SH-SY5Y (cell line): ENCODE results near the gene SMIM44.

ENCODE experiments used
- GATA2 ChIP-seq: IDR thresholded peaks from 2 replicates; pipeline ENCODE4 v1.6.1; 2011; ENCODE audit warnings: mild to moderate bottlenecking, low read depth, low read length
- GATA3 ChIP-seq: IDR thresholded peaks from 2 replicates; pipeline ENCODE4 v1.6.1; 2011; ENCODE audit warnings: low read depth, mild to moderate bottlenecking, low read length, moderate library complexity

Gene SMIM44

GRCh38 chr19:3510727-3511126, 27.5 kb upstream of the SMIM44 start:
- no peak for TF ChIP-seq GATA2
- no peak for TF ChIP-seq GATA3

DNA sequence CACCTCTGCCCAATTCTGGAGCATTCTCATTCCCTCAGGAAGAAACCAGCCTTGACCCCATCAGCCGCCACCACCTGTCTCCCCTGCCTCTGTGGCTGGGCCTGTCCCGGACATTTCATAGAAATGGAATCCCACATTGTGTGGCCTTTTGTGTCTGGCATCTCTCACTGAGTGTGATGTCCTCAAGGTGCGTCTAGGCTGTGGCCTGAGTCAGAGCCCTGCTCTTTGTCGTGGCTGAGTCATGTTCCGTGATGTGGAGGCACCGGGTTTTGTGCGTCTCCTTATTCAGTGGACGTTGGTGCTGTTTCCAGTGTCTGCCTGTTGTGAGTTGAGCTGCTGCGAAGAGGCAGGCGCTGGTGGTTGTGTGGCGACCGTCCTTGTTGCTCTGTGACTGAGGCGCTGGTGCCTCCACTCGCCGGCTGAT, 26.3 kb upstream of the SMIM44 start:
- no peak for TF ChIP-seq GATA3
- no peak for TF ChIP-seq GATA2

DNA sequence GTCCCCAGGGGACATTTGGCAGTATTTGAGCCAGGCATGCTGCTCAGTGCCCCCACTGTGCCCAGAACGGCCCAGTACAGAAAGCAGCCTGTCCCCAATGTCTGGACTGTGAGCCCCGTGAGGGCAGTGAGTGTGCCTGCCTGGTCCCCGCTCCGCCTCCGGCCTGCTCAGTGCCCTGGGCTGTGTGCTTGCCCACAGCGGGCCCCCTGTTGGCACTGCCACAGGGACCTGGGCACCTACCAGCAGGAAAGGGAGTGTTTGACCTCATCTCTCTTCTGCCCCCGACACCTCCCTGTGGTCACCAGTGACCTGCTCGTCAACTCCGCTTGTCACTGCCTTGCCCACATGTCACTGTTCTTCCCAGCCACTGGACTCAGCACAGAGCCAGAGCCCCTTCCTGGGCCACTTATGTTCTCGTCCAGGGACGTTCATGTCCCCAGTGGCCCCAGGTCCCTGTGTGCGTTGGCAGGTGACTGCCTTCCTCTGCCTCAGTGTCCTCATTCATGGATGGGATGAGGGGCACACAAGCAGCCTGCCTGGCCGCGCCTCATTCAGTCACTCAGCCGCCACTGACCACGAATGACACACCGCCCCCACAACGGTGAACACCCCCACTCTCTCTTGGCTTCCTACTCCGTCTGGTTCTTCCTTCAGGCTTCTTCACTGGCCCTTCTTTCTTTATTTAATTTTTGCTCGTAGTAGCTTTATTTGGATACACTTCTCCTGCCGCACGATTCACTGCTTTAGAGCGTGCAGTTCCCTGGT, 25.7 kb upstream of the SMIM44 start:
- TF ChIP-seq GATA2 (no peak), GATA3 (no peak)

GRCh38 chr19:3507371-3508120, 24.3 kb upstream of the SMIM44 start:
- TF ChIP-seq GATA3, result no peak

GRCh38 chr19:3506384-3507340, 23.4 kb upstream of the SMIM44 start:
- TF ChIP-seq GATA2 (no peak), GATA3 (no peak)

DNA sequence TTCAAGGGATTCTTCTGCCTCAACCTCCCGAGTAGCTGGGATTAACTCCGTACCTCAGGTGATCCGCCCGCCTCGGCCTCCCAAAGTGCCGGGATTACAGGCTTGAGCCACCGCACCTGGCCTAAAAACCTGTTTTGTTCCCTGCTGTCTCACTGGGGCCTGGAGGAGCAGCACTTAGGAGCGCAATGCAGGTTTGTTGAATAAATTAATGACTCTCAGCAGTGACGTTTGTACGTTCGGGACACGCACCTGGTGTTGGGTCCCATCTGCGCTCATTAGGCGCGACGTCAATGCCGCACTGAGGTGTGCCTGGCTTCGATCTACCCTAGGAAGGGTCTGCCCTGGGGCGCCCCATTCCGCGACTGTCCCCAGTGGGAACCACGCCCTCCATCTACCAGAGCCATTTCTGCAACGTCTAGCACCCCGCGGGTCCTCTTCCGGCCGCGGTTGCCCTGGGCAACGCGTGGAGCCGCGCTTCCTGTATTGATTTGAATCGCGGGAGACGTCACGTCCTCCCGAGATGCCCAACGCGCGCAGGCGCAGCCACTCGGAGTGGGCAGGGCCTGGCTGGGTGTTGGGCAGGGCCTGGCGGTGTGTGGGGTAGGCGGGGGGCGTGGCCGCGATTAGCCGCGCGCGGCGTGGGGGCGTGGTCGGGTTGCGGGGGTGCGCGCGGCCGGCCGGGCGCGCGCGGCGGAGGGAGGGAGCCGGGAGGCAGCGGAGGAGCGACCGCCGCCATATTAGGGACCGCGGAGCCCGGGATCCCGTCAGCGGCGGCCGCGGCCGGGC, 22.6 kb upstream of the SMIM44 start, which contains the start of gene FZR1:
TSS of gene FZR1 (plus strand) at position 714 of the 786 bp plus-strand sequence. CDS start 16,679 bp downstream, outside the sequence.
- TF ChIP-seq GATA2 (peak; percentile 95), GATA3 (no peak)

- TF ChIP-seq GATA2 (no peak), GATA3 (no peak)
Measured at GRCh38 chr19:3504735-3505134, 21.5 kb upstream of the SMIM44 start.

DNA sequence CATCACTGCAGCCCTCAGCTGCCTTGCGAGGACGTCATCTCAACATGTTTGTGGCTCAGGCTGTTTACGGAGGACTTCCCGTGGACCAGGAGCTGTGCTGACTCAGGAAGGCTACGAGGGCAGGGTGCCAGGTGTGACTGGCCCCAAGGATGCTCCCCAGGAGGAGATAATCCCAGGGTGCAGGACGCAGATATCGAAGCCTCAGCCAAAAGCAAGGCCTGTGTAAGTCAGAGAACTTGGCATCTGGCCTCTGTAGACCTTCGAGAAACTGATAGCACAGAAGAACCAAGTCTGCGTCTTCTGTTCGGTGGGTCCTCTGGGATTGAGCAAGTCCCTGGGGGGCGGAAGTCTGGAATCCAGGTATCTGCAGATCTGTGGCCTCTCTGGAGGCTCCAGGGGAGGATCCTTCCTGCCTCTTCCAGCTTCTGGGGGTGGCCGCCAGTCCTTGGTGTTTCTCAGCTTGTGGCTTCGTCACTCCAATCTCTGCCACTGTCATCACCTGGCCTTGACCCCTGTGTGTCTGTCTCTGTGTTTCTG, 19.9 kb upstream of the SMIM44 start:
- TF ChIP-seq GATA2, result no peak
- TF ChIP-seq GATA3, result no peak

DNA sequence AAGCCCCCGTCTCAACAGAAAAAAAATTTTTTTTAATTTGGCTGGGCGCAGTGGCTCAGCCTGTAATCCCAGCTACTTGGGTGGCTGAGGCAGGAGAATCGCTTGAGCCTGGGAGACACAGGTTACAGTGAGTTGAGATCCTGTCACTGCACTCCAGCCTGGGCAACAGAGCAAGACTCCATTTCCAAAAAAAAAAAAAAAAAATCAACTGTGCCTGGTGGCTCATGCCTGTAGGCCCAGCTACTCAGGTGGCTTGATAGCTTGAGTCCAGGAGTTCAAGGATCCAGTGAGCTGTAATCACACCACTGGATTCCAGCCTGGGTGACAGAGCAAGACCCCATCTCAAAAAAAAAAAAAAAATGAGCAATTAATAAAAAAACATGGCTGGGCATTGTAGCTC, 18.5 kb upstream of the SMIM44 start:
- TF ChIP-seq GATA2 (no peak), GATA3 (no peak)

DNA sequence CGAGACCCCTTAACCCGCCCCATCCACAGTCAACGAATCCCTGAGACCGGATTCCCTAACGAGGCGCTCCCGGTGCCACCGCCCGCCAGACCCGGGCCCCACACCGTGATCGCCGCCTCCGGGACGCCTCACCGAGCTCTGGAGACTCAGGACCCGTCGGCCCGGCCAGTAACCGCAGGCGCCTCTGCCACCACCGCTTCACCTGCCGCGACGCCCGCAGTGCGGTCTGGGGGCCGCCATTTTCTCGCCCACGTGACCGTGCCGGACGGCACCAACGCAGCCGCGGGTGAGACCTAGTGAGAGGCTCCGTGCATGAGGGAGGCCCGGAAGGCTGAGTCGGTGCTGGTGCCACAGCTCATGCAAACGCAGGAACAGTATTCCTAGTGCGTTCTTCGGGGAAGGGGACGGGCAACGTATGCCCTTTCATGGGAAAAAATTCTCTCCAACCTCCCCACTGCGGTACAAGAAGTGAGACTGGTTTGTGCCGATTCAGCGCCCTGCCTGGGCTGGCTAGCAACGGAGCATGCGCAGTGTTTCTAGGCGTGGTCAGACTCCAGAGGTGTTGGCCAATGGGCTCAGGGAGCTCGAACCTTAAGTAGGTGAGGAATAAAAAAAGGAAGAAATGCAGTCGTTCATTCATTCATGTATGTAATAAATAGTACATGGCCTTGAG, 17.3 kb upstream of the SMIM44 start, which contains the start of gene DOHH:
TSS of gene DOHH (minus strand) at position 246 of the 673 bp plus-strand sequence. CDS start 3,860 bp downstream, outside the sequence.
- no peak for TF ChIP-seq GATA2
- TF ChIP-seq GATA3, result no peak

GRCh38 chr19:3499738-3500428, 16.6 kb upstream of the SMIM44 start:
- no peak for TF ChIP-seq GATA3
- no peak for TF ChIP-seq GATA2

- TF ChIP-seq GATA3 (no peak), GATA2 (no peak)
Measured at GRCh38 chr19:3497757-3498520, 14.7 kb upstream of the SMIM44 start.
